H1 (cell line): ENCODE results near the gene SLFN13. TPM values are rescaled to one million over a fixed set of nuclear protein-coding genes. Genes with fewer than 3 reads are reported as not detected.
A peak's percentile ranks its signal among the peaks of the same experiment; 100 is the strongest.

Experiments used
- CTCF ChIA-PET: fragments of 300-600 bp; sonication (Branson Sonifier 250); formaldehyde crosslinking; loops from one replicate; lab custom pipeline; 2021; ENCODE audit not compliant: partially characterized antibody; lab: Charles Lee
- POLR2A ChIA-PET: fragments of 300-600 bp; sonication (Branson Sonifier 250); formaldehyde crosslinking; loops from one replicate; lab custom pipeline; 2021; ENCODE audit warnings: inconsistent platforms; ENCODE audit not compliant: partially characterized antibody; lab: Charles Lee
- DNase-seq, 2 experiments: peaks; one replicate each; pipeline versions ENCODE4 v3.0.0 to v3.0.0-alpha.2; 2010 to 2022; ENCODE audit warnings: low spot score in 2 of 2, low read depth in 1 of 2, mixed read lengths in 1 of 2
- FAIRE-seq: peaks from 2 replicates; lab custom pipeline; 2011; peaks lifted over from hg19 to GRCh38; lab: Jason Lieb, UNC
- H2AFZ ChIP-seq: 2 replicates; pipeline ENCODE4 v1.8.1; 2012; ENCODE audit warnings: low read length, inconsistent platforms
- H2AK5ac ChIP-seq: 2 replicates; pipeline ENCODE4 v1.6.1; 2013; ENCODE audit warnings: low read depth, low read length
- H2BK120ac ChIP-seq: replicated peaks from 2 replicates; pipeline ENCODE3; 2013; ENCODE audit warnings: low read depth, low read length, inconsistent platforms
- H2BK12ac ChIP-seq: 2 replicates; pipeline ENCODE4 v1.6.1; 2013; ENCODE audit warnings: low read depth, low read length
- H2BK15ac ChIP-seq: 2 replicates; pipeline ENCODE4 v1.6.1; 2013; ENCODE audit warnings: low read length
- H2BK20ac ChIP-seq: 2 replicates; pipeline ENCODE4 v1.6.1; 2013; ENCODE audit warnings: low read length
- H2BK5ac ChIP-seq: 2 replicates; pipeline ENCODE4 v1.6.1; 2013; ENCODE audit warnings: low read depth, low read length
- H3K14ac ChIP-seq: 2 replicates; pipeline ENCODE4 v1.6.1; 2013; ENCODE audit warnings: inconsistent platforms; ENCODE audit not compliant: insufficient read length
- H3K18ac ChIP-seq: 2 replicates; pipeline ENCODE4 v1.6.1; 2013; ENCODE audit warnings: low read length; ENCODE audit errors: extremely low read depth
- H3K23ac ChIP-seq: 2 replicates; pipeline ENCODE4 v1.6.1; 2013; ENCODE audit warnings: inconsistent platforms; ENCODE audit not compliant: insufficient read length
- H3K23me2 ChIP-seq: 2 replicates; pipeline ENCODE4 v1.6.1; 2013; ENCODE audit warnings: low read depth, low read length
- H3K27ac ChIP-seq: 2 replicates; pipeline ENCODE4 v1.6.1; 2011; ENCODE audit warnings: low read depth, low read length, inconsistent platforms
- H3K27me3 ChIP-seq, 4 experiments: replicated peaks in 1 of 4; 1 replicate in 1 of 4; 2 replicates in 3 of 4; pipeline versions ENCODE4 v1.6.1 to v1.8.1; 2011 to 2013; ENCODE audit warnings: low read length in 3 of 4, mild to moderate bottlenecking in 3 of 4, inconsistent platforms in 2 of 4, mixed read lengths in 2 of 4, moderate library complexity in 1 of 4; ENCODE audit not compliant: control insufficient read depth in 3 of 4, insufficient read depth in 3 of 4; ENCODE audit errors: extremely low read depth in 1 of 4
- H3K36me3 ChIP-seq, 4 experiments: 2 replicates each; pipeline versions ENCODE4 v1.6.1 to v1.8.1; 2011 to 2013; ENCODE audit warnings: mild to moderate bottlenecking in 4 of 4, low read length in 3 of 4, moderate library complexity in 2 of 4, control low read depth in 1 of 4, inconsistent platforms in 1 of 4; ENCODE audit not compliant: insufficient read depth in 4 of 4, control insufficient read depth in 2 of 4
- H3K4ac ChIP-seq: replicated peaks from 2 replicates; pipeline ENCODE3; 2013; ENCODE audit warnings: low read length, low read depth, mixed read lengths, inconsistent platforms; ENCODE audit not compliant: insufficient read length
- H3K4me1 ChIP-seq, 4 experiments: replicated peaks in 1 of 4; 1 replicate in 1 of 4; 2 replicates in 3 of 4; pipeline versions ENCODE4 v1.6.1 to v1.8.1; 2011 to 2013; ENCODE audit warnings: low read length in 3 of 4, inconsistent platforms in 2 of 4, mixed read lengths in 1 of 4; ENCODE audit not compliant: insufficient read depth in 4 of 4, control insufficient read depth in 3 of 4
- H3K4me2 ChIP-seq, 2 experiments: 2 replicates each; pipeline versions ENCODE4 v1.6.1 to v1.8.1; 2011 to 2013; ENCODE audit warnings: low read depth in 2 of 2, low read length in 2 of 2, control low read depth in 1 of 2, inconsistent platforms in 1 of 2, mild to moderate bottlenecking in 1 of 2; ENCODE audit not compliant: insufficient read depth in 1 of 2
- H3K4me3 ChIP-seq, 4 experiments: fragments of 200-600, 300-600 bp in 1 of 4; sonication (generic), shearing (Covaris generic), sonication (Bioruptor Twin) in 1 of 4; 2 replicates each; pipeline versions ENCODE4 v1.5.1 to v1.8.1; 2011 to 2016; ENCODE audit warnings: low read length in 4 of 4, low read depth in 3 of 4, control low read depth in 2 of 4, inconsistent platforms in 2 of 4, mild to moderate bottlenecking in 2 of 4, mixed read lengths in 1 of 4, moderate library complexity in 1 of 4; ENCODE audit not compliant: insufficient read depth in 2 of 4; ENCODE audit errors: extremely low read depth in 1 of 4
- H3K56ac ChIP-seq: replicated peaks from 2 replicates; pipeline ENCODE3; 2013; ENCODE audit warnings: low read depth, mild to moderate bottlenecking, mixed read lengths, low read length, inconsistent platforms; ENCODE audit not compliant: insufficient read length
- H3K79me1 ChIP-seq: 2 replicates; pipeline ENCODE4 v1.6.1; 2013; ENCODE audit warnings: low read depth, low read length, control low read depth
- H3K79me2 ChIP-seq, 2 experiments: 2 replicates each; pipeline versions ENCODE4 v1.6.1 to v1.8.1; 2012 to 2013; ENCODE audit warnings: low read length in 2 of 2, mild to moderate bottlenecking in 2 of 2, inconsistent platforms in 1 of 2; ENCODE audit not compliant: insufficient read depth in 2 of 2, control insufficient read depth in 1 of 2
- H3K9ac ChIP-seq, 4 experiments: replicated peaks in 1 of 4; 1 replicate in 1 of 4; 2 replicates in 3 of 4; pipeline versions ENCODE4 v1.6.1 to v1.8.1; 2011 to 2013; ENCODE audit warnings: low read depth in 3 of 4, low read length in 3 of 4, control low read depth in 2 of 4, mild to moderate bottlenecking in 2 of 4, moderate library complexity in 2 of 4, inconsistent platforms in 1 of 4; ENCODE audit errors: extremely low read depth in 1 of 4
- H3K9me3 ChIP-seq, 2 experiments: 2 replicates each; pipeline versions ENCODE4 v1.6.1 to v1.8.1; 2012 to 2013; ENCODE audit warnings: mild to moderate bottlenecking in 2 of 2, moderate library complexity in 2 of 2, control low read depth in 1 of 2, inconsistent platforms in 1 of 2, low read depth in 1 of 2, low read length in 1 of 2, mixed read lengths in 1 of 2; ENCODE audit not compliant: insufficient read depth in 2 of 2
- H4K20me1 ChIP-seq, 2 experiments: replicated peaks in 1 of 2; 2 replicates each; pipeline versions ENCODE3 to v1.8.1; 2011 to 2013; ENCODE audit warnings: inconsistent platforms in 2 of 2, low read length in 2 of 2, mild to moderate bottlenecking in 1 of 2; ENCODE audit not compliant: insufficient read depth in 2 of 2, control insufficient read depth in 1 of 2
- H4K5ac ChIP-seq: 2 replicates; pipeline ENCODE4 v1.6.1; 2013; ENCODE audit warnings: low read length, low read depth, mixed read lengths, inconsistent platforms; ENCODE audit not compliant: insufficient read length
- H4K8ac ChIP-seq: 2 replicates; pipeline ENCODE4 v1.8.0; 2013; ENCODE audit warnings: mild to moderate bottlenecking, moderate library complexity, low read length, inconsistent platforms; ENCODE audit not compliant: insufficient read depth; ENCODE audit errors: extremely low read depth
- H4K91ac ChIP-seq: replicated peaks from 2 replicates; pipeline ENCODE3; 2013; ENCODE audit warnings: low read length, mixed read lengths, inconsistent platforms; ENCODE audit not compliant: insufficient read length
- ATF2 ChIP-seq: IDR thresholded peaks from 2 replicates; pipeline ENCODE4 v1.6.1; 2012; ENCODE audit warnings: low read length, inconsistent platforms
- CEBPB ChIP-seq: IDR thresholded peaks from 2 replicates; pipeline ENCODE4 v1.6.1; 2012; ENCODE audit warnings: low read depth, low read length
- EP300 ChIP-seq, 2 experiments: IDR thresholded peaks; 1 replicate in 1 of 2; 2 replicates in 1 of 2; pipeline ENCODE4 v1.6.1; 2011 to 2012; ENCODE audit warnings: low read depth in 2 of 2, low read length in 2 of 2, mild to moderate bottlenecking in 2 of 2, borderline replicate concordance in 1 of 2, inconsistent platforms in 1 of 2, moderate library complexity in 1 of 2
- HDAC2 ChIP-seq, 2 experiments: fragments of 300-600 bp in 1 of 2; sonication (generic) in 1 of 2; IDR thresholded peaks; 2 replicates each; pipeline ENCODE4 v1.6.1; 2011 to 2012; ENCODE audit warnings: low read depth in 2 of 2, low read length in 2 of 2, mild to moderate bottlenecking in 2 of 2, moderate library complexity in 2 of 2, borderline replicate concordance in 1 of 2, inconsistent platforms in 1 of 2
- POLR2A ChIP-seq, 2 experiments: IDR thresholded peaks; 1 replicate in 1 of 2; 2 replicates in 1 of 2; pipeline ENCODE4 v1.6.1; 2011; ENCODE audit warnings: low read depth in 2 of 2, low read length in 2 of 2, mild to moderate bottlenecking in 2 of 2; ENCODE audit errors: control extremely low read depth in 1 of 2
- TAF7 ChIP-seq: optimal IDR thresholded peaks from 2 replicates; pipeline ENCODE3; 2011; ENCODE audit warnings: low read depth, mild to moderate bottlenecking, inconsistent platforms, low read length, moderate library complexity, borderline replicate concordance
- WGBS, 2 experiments: shearing (Covaris generic) in 1 of 2; methylation state at CpG; one replicate each; pipeline versions ENCODE4 v1.1.6 to v1.1.7; 2013 to 2015; ENCODE audit warnings: low lambda C conversion rate in 2 of 2, mixed read lengths in 2 of 2, inconsistent platforms in 1 of 2, low coverage in 1 of 2, missing lambda C conversion rate in 1 of 2; ENCODE audit not compliant: insufficient replicate concordance in 2 of 2, insufficient coverage in 1 of 2, insufficient read length in 1 of 2; ENCODE audit errors: extremely low coverage in 1 of 2, missing lambda C conversion rate in 1 of 2; 5-methylcytosine and 5-hydroxymethylcytosine counted together
- long read RNA-seq, 2 experiments: library from RNA in 1 of 2; library from capped mRNA in 1 of 2; stranded (forward); transcript quantifications; one replicate each; pipeline ENCODE4 v2.0.0, GENCODE V29; 2021; ENCODE audit warnings: inconsistent platforms in 1 of 2
- polyA minus RNA-seq, 3 experiments: library from RNA; depleted of rRNA, polyadenylated mRNA; stranded (reverse); fragments of >200 nt; gene quantifications; 1 replicate in 2 of 3; 2 replicates in 1 of 3; pipeline ENCODE4 v1.2.3, GENCODE V29; 2011
- polyA plus RNA-seq, 7 experiments: library from polyadenylated mRNA; depleted of rRNA in 3 of 7; stranded (reverse) in 5 of 7; unstranded in 2 of 7; fragments of >200 nt in 5 of 7; fragments of 200-250 nt in 2 of 7; gene quantifications; 1 replicate in 5 of 7; 2 replicates in 1 of 7; 4 replicates in 1 of 7; pipeline versions ENCODE4 v1.2.1 to v1.2.3, GENCODE V29; 2011 to 2013; ENCODE audit warnings: missing spikeins in 2 of 7, mixed read lengths in 2 of 7
- total RNA-seq: library from RNA; stranded (reverse); fragmentation: NEBNext Ultra II Directional; extraction: Animal tissue kit (Norgen Biotek cat#: 25700); gene quantifications from 2 replicates; pipeline ENCODE4 v1.2.1, GENCODE V29; 2021

SLFN13 gene
- total RNA-seq (27.5 and 28.1 TPM in 2 replicates), polyA plus RNA-seq (2011; rRNA removed) (9.0 and 15.7 TPM in 2 replicates), polyA minus RNA-seq (2011; rRNA and poly(A)+ RNA removed) (29.7 and 44.5 TPM in 2 replicates)
- 19.3 TPM for polyA plus RNA-seq (2011; cell fraction: cytosol; rRNA removed)
- 13.6 TPM for polyA plus RNA-seq (2011; cell fraction: nucleus; rRNA removed)
- polyA plus RNA-seq (2012, experiment 1 of 2), result 14.5 to 22.7 TPM (median 20.6 TPM) in 4 replicates
- 2.3 TPM for polyA plus RNA-seq (2012, experiment 2 of 2)
- polyA plus RNA-seq (2013, experiment 1 of 2), result 9.2 TPM
- 7.3 TPM for polyA plus RNA-seq (2013, experiment 2 of 2)
- polyA minus RNA-seq (2011; cell fraction: cytosol; rRNA and poly(A)+ RNA removed), result 10.2 TPM
- 14.9 TPM for polyA minus RNA-seq (2011; cell fraction: nucleus; rRNA and poly(A)+ RNA removed)
- long read RNA-seq, experiment 1, partial matches to known transcripts, result 0 of 5 reads
- long read RNA-seq, experiment 1, other reads (novel, unspliced or antisense), result 5 of 5 reads
- long read RNA-seq, experiment 2, partial matches to known transcripts, result 0 of 3 reads
- long read RNA-seq, experiment 2, other reads (novel, unspliced or antisense), result 2 of 3 reads

- no peak within 1 kb of the TSS for H4K5ac ChIP-seq
- H2BK5ac ChIP-seq, result peak within 1 kb of the TSS; percentile 67; the same call in 1 of the 2 replicates
- no peak within 1 kb of the TSS for H2BK120ac ChIP-seq
- peak within 1 kb of the TSS; percentile 9 for H3K56ac ChIP-seq
- peak within 1 kb of the TSS; percentile 60 for H3K18ac ChIP-seq
- H4K91ac ChIP-seq, result peak within 1 kb of the TSS; percentile 70
- POLR2A ChIA-PET, result interaction anchor here (1.0 to 3.5 kb wide), 9 partner anchors 9 to 102 kb away, joined by 3 to 38 read pairs (median 4); partner anchors contain the start of gene SLFN12
- H3K79me1 ChIP-seq, result no peaks in the 10 kb centered on the region
- peak within 1 kb of the TSS; percentile 71 to 92 for H3K4me2 ChIP-seq
- H2BK12ac ChIP-seq, result peak within 1 kb of the TSS; percentile 94; the same call in 1 of the 2 replicates
- 1% methylated on average over 32 of the region's 44 CpGs; no CpG with 5 or more reads in 1 of the 2 experiments for WGBS, 2 experiments
- peak within 1 kb of the TSS; percentile 42 to 64 (median 52) for H3K4me3 ChIP-seq
- no peaks in the 10 kb centered on the region for H3K79me2 ChIP-seq
- H4K8ac ChIP-seq, result peak within 1 kb of the TSS; percentile 86; the same call in 1 of the 2 replicates
- H3K4ac ChIP-seq, result no peak within 1 kb of the TSS
- peak; percentile 73 to 84 for DNase-seq
- peaks cover 4% of the 10 kb centered on the region; the same call in 1 of the 2 replicates for H3K23me2 ChIP-seq
- FAIRE-seq, result peak; percentile 69
- H2AFZ ChIP-seq, result peak within 1 kb of the TSS; percentile 77; the same call in 1 of the 2 replicates
- no peak within 1 kb of the TSS for H3K14ac ChIP-seq
- H4K20me1 ChIP-seq, result peaks cover 0 to 5% of the 10 kb centered on the region in 2 experiments
- no peak within 1 kb of the TSS for H3K23ac ChIP-seq
- H3K4me1 ChIP-seq, result peaks cover 0 to 4% (median 4%) of the 10 kb centered on the region in 4 experiments; a peak in 5 of 7 replicates
- H3K9ac ChIP-seq, result peak within 1 kb of the TSS in 3 of 4 experiments; percentile 72 to 79 (median 78); a peak in 6 of 7 replicates
- no peaks in the 10 kb centered on the region for H3K9me3 ChIP-seq
- peaks cover 7 to 57% (median 40%) of the 10 kb centered on the region in 4 experiments for H3K27me3 ChIP-seq
- H3K27ac ChIP-seq, result peak within 1 kb of the TSS; percentile 71; the same call in 1 of the 2 replicates
- 0 out of 2 replicates have a peak within 1 kb of the TSS, but pooled peaks have one; percentile 80 for H2BK20ac ChIP-seq
- H2BK15ac ChIP-seq, result peak within 1 kb of the TSS; percentile 61; the same call in 1 of the 2 replicates
- CTCF ChIA-PET, result interaction anchor here (0.7 to 2.0 kb wide), 8 partner anchors 10 to 136 kb away, joined by 3 to 6 read pairs (median 3); no protein-coding TSS in a partner anchor
- H3K36me3 ChIP-seq, result peaks cover 0 to 4% (median 2%) of the 10 kb centered on the region in 4 experiments; a peak in 3 of 8 replicates
- no peak within 1 kb of the TSS for H2AK5ac ChIP-seq
- TF ChIP-seq HDAC2 (IDR thresholded peaks at IDR 0.05; ENCODE audit: borderline replicate concordance in 1 of 2, low read depth in 2 of 2, low read length in 2 of 2), result no peak
- peak; percentile 56 to 85 for TF ChIP-seq POLR2A (IDR thresholded peaks at IDR 0.05; ENCODE audit: control extremely low read depth in 1 of 2, low read depth in 2 of 2, low read length in 2 of 2)
- TF ChIP-seq ATF2, result no peak
- no peak for TF ChIP-seq CEBPB
- no peak for TF ChIP-seq TAF7
- TF ChIP-seq EP300 (IDR thresholded peaks at IDR 0.05; ENCODE audit: borderline replicate concordance in 1 of 2, low read depth in 2 of 2, low read length in 2 of 2), result no peak
Observed at GRCh38 chr17:35448214-35448898, at the start of gene SLFN13. SLFN13 (minus strand) TSS chr17:35448766; CDS start chr17:35445680, 3,086 bp downstream.
